HepG2 (cell line): Measurements from ENCODE around the gene LEMD1. TPM values are rescaled to one million over a fixed set of nuclear protein-coding genes. Genes with fewer than 3 reads are reported as not detected.
A peak's percentile ranks its signal among the peaks of the same experiment; 100 is the strongest.

Source experiments
- KDM2A ChIP-seq: sonication (generic); formaldehyde crosslinking; IDR thresholded peaks from 2 replicates; pipeline ENCODE4 v1.4.0; 2020; ENCODE audit warnings: low read depth, missing genetic modification reagents, borderline replicate concordance
- KDM5A ChIP-seq: fragments of 200-600 bp; sonication (generic); IDR thresholded peaks from 2 replicates; pipeline ENCODE4 v1.7.0; 2018; ENCODE audit warnings: antibody characterized with exemption, mild to moderate bottlenecking, low read length, borderline replicate concordance
- PRPF4 ChIP-seq: fragments of 200-400 bp; formaldehyde crosslinking; IDR thresholded peaks from 2 replicates; pipeline ENCODE4 v1.6.1; 2016; ENCODE audit warnings: low read length, low read depth; ENCODE audit not compliant: poor library complexity, severe bottlenecking
- RFX5 ChIP-seq: IDR thresholded peaks from 2 replicates; pipeline ENCODE4 v1.6.1; 2011; ENCODE audit warnings: low read depth, low read length, improper control_type of control experiment
- SNAPC2 ChIP-seq: sonication (generic); formaldehyde crosslinking; IDR thresholded peaks from 2 replicates; pipeline ENCODE4 v1.8.1; 2022; ENCODE audit warnings: mild to moderate bottlenecking, missing genetic modification reagents
- SRF ChIP-seq: IDR thresholded peaks from 2 replicates; pipeline ENCODE4 v1.6.1; 2011; ENCODE audit warnings: mild to moderate bottlenecking, low read depth, low read length, moderate library complexity
- XRCC5 ChIP-seq: fragments of 200-400 bp; formaldehyde crosslinking; optimal IDR thresholded peaks from 2 replicates; pipeline ENCODE3; 2017; ENCODE audit warnings: mild to moderate bottlenecking, low read length
- ZNF337 ChIP-seq: sonication (generic); formaldehyde crosslinking; IDR thresholded peaks from 2 replicates; pipeline ENCODE4 v1.5.1; 2020; ENCODE audit warnings: missing genetic modification reagents, low read depth, mild to moderate bottlenecking, borderline replicate concordance
- ZNF749 ChIP-seq: sonication (generic); formaldehyde crosslinking; IDR thresholded peaks from 2 replicates; pipeline ENCODE4 v1.8.0; 2022; ENCODE audit warnings: mild to moderate bottlenecking, missing genetic modification reagents, moderate library complexity, borderline replicate concordance
- ZNF816 ChIP-seq: sonication (generic); formaldehyde crosslinking; IDR thresholded peaks from 2 replicates; pipeline ENCODE4 v1.8.0; 2022; ENCODE audit warnings: missing genetic modification reagents, mild to moderate bottlenecking, borderline replicate concordance
- ZSCAN31 ChIP-seq: sonication (generic); formaldehyde crosslinking; IDR thresholded peaks from 2 replicates; pipeline ENCODE4 v1.5.0; 2020; ENCODE audit warnings: low read depth, mild to moderate bottlenecking, missing genetic modification reagents
- ZSCAN9 ChIP-seq: IDR thresholded peaks from 2 replicates; pipeline ENCODE4 v1.6.1; 2016; ENCODE audit warnings: borderline replicate concordance
- polyA plus RNA-seq, 8 experiments: library from polyadenylated mRNA; depleted of rRNA in 3 of 8; stranded (reverse) in 7 of 8; unstranded in 1 of 8; fragments of >200 nt; fragmentation: Illumina TruSeq in 4 of 8; extraction: Trizol in 4 of 8; gene quantifications; 2 replicates each; pipeline versions ENCODE4 v1.2.1 to v1.2.3, GENCODE V29; 2011 to 2016; ENCODE audit warnings: low read depth in 4 of 8, missing spikeins in 1 of 8, mixed read lengths in 1 of 8; ENCODE audit not compliant: insufficient read depth in 1 of 8
- total RNA-seq, 5 experiments: library from RNA; depleted of rRNA; stranded (reverse); fragments of >200 nt; fragmentation: Illumina TruSeq; extraction: Trizol; gene quantifications; 2 replicates each; pipeline ENCODE4 v1.2.3, GENCODE V29; 2016; ENCODE audit warnings: low read depth in 1 of 5
- TF ChIP-seq, protein P1 (sequence below): sonication (generic); formaldehyde crosslinking; IDR thresholded peaks from 2 replicates; pipeline ENCODE4 v1.4.0; 2020; ENCODE audit warnings: mild to moderate bottlenecking, missing genetic modification reagents
- TF ChIP-seq, protein P2 (sequence below): IDR thresholded peaks from 2 replicates; pipeline ENCODE4 v1.6.1; 2012; ENCODE audit warnings: low read depth, low read length, improper control_type of control experiment
- TF ChIP-seq, protein P3 (sequence below): sonication (generic); formaldehyde crosslinking; IDR thresholded peaks from 2 replicates; pipeline ENCODE4 v1.4.0; 2020; ENCODE audit warnings: missing genetic modification reagents, borderline replicate concordance
- TF ChIP-seq, protein P4 (sequence below): sonication (generic); formaldehyde crosslinking; IDR thresholded peaks from 2 replicates; pipeline ENCODE4 v1.5.1; 2020; ENCODE audit warnings: missing genetic modification reagents, mild to moderate bottlenecking, borderline replicate concordance
- TF ChIP-seq, protein P5 (sequence below): sonication (generic); formaldehyde crosslinking; IDR thresholded peaks from 2 replicates; pipeline ENCODE4 v1.9.0; 2021; ENCODE audit warnings: missing genetic modification reagents, mild to moderate bottlenecking, borderline replicate concordance
- TF ChIP-seq, protein P6 (sequence below): conservative IDR thresholded peaks from 2 replicates; pipeline ENCODE4 v1.6.1; 2018; ENCODE audit warnings: missing genetic modification reagents
- TF ChIP-seq, protein P7 (sequence below): IDR thresholded peaks from 2 replicates; pipeline ENCODE4 v1.6.1; 2016; ENCODE audit warnings: mild to moderate bottlenecking, missing biosample characterization, missing genetic modification reagents

The LEMD1 gene
- total and polyA plus RNA-seq, 2 of the 13 experiments (the other 11 are each of a cell fraction or from before 2014, with no cell fraction given) = 1.4 to 2.3 TPM

DNA sequence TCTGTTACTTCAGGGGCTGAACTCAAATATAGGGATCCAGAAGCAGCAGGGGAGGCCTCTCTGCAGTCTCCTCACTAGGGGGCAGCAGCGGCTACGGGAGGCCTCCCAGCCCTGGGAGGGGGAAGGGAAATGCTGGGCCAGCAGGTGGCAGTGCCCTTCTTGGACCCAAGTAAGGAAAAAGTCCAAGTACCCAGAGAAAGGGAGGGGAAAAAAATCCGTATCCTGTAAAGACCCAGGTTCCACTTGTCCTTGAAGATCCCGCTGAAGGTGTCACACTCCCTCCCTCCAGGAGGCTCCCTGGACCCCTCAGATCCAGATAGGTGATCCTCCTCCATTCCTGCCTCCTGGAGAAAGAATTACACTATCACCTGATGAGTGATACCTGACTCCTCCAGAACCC, 86.2 kb downstream of the LEMD1 start (continued):
- TF ChIP-seq, protein P1, sequence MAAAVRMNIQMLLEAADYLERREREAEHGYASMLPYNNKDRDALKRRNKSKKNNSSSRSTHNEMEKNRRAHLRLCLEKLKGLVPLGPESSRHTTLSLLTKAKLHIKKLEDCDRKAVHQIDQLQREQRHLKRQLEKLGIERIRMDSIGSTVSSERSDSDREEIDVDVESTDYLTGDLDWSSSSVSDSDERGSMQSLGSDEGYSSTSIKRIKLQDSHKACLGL (CRISPR knock-in tag) = no peak
- peak; percentile 69 for TF ChIP-seq PRPF4
- TF ChIP-seq, protein P2, sequence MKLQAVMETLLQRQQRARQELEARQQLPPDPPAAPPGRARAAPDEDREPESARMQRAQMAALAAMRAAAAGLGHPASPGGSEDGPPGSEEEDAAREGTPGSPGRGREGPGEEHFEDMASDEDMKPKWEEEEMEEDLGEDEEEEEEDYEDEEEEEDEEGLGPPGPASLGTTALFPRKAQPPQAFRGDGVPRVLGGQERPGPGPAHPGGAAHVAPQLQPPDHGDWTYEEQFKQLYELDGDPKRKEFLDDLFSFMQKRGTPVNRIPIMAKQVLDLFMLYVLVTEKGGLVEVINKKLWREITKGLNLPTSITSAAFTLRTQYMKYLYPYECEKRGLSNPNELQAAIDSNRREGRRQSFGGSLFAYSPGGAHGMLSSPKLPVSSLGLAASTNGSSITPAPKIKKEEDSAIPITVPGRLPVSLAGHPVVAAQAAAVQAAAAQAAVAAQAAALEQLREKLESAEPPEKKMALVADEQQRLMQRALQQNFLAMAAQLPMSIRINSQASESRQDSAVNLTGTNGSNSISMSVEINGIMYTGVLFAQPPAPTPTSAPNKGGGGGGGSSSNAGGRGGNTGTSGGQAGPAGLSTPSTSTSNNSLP = no peak
- TF ChIP-seq, protein P3, sequence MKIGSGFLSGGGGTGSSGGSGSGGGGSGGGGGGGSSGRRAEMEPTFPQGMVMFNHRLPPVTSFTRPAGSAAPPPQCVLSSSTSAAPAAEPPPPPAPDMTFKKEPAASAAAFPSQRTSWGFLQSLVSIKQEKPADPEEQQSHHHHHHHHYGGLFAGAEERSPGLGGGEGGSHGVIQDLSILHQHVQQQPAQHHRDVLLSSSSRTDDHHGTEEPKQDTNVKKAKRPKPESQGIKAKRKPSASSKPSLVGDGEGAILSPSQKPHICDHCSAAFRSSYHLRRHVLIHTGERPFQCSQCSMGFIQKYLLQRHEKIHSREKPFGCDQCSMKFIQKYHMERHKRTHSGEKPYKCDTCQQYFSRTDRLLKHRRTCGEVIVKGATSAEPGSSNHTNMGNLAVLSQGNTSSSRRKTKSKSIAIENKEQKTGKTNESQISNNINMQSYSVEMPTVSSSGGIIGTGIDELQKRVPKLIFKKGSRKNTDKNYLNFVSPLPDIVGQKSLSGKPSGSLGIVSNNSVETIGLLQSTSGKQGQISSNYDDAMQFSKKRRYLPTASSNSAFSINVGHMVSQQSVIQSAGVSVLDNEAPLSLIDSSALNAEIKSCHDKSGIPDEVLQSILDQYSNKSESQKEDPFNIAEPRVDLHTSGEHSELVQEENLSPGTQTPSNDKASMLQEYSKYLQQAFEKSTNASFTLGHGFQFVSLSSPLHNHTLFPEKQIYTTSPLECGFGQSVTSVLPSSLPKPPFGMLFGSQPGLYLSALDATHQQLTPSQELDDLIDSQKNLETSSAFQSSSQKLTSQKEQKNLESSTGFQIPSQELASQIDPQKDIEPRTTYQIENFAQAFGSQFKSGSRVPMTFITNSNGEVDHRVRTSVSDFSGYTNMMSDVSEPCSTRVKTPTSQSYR (CRISPR knock-in tag) = peak; percentile 87
- TF ChIP-seq, protein P4, sequence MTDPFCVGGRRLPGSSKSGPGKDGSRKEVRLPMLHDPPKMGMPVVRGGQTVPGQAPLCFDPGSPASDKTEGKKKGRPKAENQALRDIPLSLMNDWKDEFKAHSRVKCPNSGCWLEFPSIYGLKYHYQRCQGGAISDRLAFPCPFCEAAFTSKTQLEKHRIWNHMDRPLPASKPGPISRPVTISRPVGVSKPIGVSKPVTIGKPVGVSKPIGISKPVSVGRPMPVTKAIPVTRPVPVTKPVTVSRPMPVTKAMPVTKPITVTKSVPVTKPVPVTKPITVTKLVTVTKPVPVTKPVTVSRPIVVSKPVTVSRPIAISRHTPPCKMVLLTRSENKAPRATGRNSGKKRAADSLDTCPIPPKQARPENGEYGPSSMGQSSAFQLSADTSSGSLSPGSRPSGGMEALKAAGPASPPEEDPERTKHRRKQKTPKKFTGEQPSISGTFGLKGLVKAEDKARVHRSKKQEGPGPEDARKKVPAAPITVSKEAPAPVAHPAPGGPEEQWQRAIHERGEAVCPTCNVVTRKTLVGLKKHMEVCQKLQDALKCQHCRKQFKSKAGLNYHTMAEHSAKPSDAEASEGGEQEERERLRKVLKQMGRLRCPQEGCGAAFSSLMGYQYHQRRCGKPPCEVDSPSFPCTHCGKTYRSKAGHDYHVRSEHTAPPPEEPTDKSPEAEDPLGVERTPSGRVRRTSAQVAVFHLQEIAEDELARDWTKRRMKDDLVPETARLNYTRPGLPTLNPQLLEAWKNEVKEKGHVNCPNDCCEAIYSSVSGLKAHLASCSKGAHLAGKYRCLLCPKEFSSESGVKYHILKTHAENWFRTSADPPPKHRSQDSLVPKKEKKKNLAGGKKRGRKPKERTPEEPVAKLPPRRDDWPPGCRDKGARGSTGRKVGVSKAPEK (CRISPR knock-in tag) = no peak
- TF ChIP-seq, protein P5, sequence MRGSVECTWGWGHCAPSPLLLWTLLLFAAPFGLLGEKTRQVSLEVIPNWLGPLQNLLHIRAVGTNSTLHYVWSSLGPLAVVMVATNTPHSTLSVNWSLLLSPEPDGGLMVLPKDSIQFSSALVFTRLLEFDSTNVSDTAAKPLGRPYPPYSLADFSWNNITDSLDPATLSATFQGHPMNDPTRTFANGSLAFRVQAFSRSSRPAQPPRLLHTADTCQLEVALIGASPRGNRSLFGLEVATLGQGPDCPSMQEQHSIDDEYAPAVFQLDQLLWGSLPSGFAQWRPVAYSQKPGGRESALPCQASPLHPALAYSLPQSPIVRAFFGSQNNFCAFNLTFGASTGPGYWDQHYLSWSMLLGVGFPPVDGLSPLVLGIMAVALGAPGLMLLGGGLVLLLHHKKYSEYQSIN = no peak
- TF ChIP-seq KDM2A (CRISPR knock-in tag) = peak; percentile 55; the same call in 1 of the 2 replicates
- no peak for TF ChIP-seq ZNF816 (CRISPR knock-in tag)
- no peak for TF ChIP-seq ZSCAN31 (CRISPR knock-in tag)
- 0 out of 2 replicates have a peak, but pooled peaks have one; percentile 5 for TF ChIP-seq SRF
- TF ChIP-seq XRCC5 = peak; percentile 98
- no peak for TF ChIP-seq KDM5A
- no peak for TF ChIP-seq SNAPC2 (CRISPR knock-in tag)
- TF ChIP-seq, protein P6, sequence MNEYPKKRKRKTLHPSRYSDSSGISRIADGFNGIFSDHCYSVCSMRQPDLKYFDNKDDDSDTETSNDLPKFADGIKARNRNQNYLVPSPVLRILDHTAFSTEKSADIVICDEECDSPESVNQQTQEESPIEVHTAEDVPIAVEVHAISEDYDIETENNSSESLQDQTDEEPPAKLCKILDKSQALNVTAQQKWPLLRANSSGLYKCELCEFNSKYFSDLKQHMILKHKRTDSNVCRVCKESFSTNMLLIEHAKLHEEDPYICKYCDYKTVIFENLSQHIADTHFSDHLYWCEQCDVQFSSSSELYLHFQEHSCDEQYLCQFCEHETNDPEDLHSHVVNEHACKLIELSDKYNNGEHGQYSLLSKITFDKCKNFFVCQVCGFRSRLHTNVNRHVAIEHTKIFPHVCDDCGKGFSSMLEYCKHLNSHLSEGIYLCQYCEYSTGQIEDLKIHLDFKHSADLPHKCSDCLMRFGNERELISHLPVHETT (CRISPR knock-in tag) = no peak
- TF ChIP-seq ZNF337 = no peak
- TF ChIP-seq, protein P7, sequence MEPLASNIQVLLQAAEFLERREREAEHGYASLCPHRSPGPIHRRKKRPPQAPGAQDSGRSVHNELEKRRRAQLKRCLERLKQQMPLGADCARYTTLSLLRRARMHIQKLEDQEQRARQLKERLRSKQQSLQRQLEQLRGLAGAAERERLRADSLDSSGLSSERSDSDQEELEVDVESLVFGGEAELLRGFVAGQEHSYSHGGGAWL (CRISPR knock-in tag) = no peak
- TF ChIP-seq ZSCAN9 (CRISPR knock-in tag) = no peak
- TF ChIP-seq ZNF749 = no peak
- no peak for TF ChIP-seq RFX5
